DOHH2 (cell line): ENCODE measurements around the gene WDR12.

Experiments
- H3F3A ChIP-seq: fragments of 200-600 bp; sonication (generic), shearing (Covaris generic); 2 replicates; pipeline ENCODE4 v1.6.0; 2016; ENCODE audit warnings: antibody characterized with exemption, mild to moderate bottlenecking; ENCODE audit not compliant: control insufficient read depth, insufficient read depth
- H3K27ac ChIP-seq: fragments of 200-600 bp; sonication (generic); 2 replicates; pipeline ENCODE4 v1.5.1; 2014; ENCODE audit warnings: low read depth, mild to moderate bottlenecking, low read length, moderate library complexity
- H3K27me3 ChIP-seq: fragments of 200-600 bp; sonication (generic); 2 replicates; pipeline ENCODE4 v1.6.1; 2014; ENCODE audit warnings: mild to moderate bottlenecking, low read length, mixed read lengths; ENCODE audit not compliant: control insufficient read depth
- H3K36me3 ChIP-seq: fragments of 200-600 bp; sonication (generic); 2 replicates; pipeline ENCODE4 v1.6.1; 2014; ENCODE audit warnings: mild to moderate bottlenecking, low read length, moderate library complexity, mixed read lengths; ENCODE audit not compliant: control insufficient read depth
- H3K4me1 ChIP-seq: fragments of 200-600 bp; sonication (generic); 2 replicates; pipeline ENCODE4 v1.6.1; 2014; ENCODE audit warnings: mild to moderate bottlenecking, low read length, mixed read lengths; ENCODE audit not compliant: control insufficient read depth
- H3K4me2 ChIP-seq: fragments of 200-600 bp; sonication (generic); 2 replicates; pipeline ENCODE4 v1.6.0; 2014; ENCODE audit warnings: mild to moderate bottlenecking, low read length, moderate library complexity
- H3K4me3 ChIP-seq: fragments of 200-600 bp; sonication (generic); 2 replicates; pipeline ENCODE4 v1.5.1; 2014; ENCODE audit warnings: mild to moderate bottlenecking, low read length, mixed read lengths
- H3K79me2 ChIP-seq: fragments of 200-600 bp; sonication (generic); 2 replicates; pipeline ENCODE4 v1.6.1; 2014; ENCODE audit warnings: mild to moderate bottlenecking, low read length, mixed read lengths; ENCODE audit not compliant: control insufficient read depth
- H3K9me2 ChIP-seq: fragments of 200-600 bp; sonication (generic); replicated peaks from 2 replicates; pipeline ENCODE4 v1.6.1; 2014; ENCODE audit warnings: mild to moderate bottlenecking, low read length, mixed read lengths; ENCODE audit not compliant: control insufficient read depth
- H3K9me3 ChIP-seq: fragments of 200-600 bp; sonication (generic); 2 replicates; pipeline ENCODE4 v1.6.1; 2014; ENCODE audit warnings: antibody characterized with exemption, low read length, mixed read lengths; ENCODE audit not compliant: control insufficient read depth, insufficient read depth
- H4K20me1 ChIP-seq: fragments of 200-600 bp; sonication (generic); 2 replicates; pipeline ENCODE4 v1.6.0; 2014; ENCODE audit warnings: low read depth, mild to moderate bottlenecking, antibody characterized with exemption, low read length, moderate library complexity; ENCODE audit not compliant: control insufficient read depth, insufficient read depth
- EZH2phosphoT487 ChIP-seq: fragments of 200-600 bp; sonication (generic); IDR thresholded peaks from 2 replicates; pipeline ENCODE4 v1.6.1; 2017; ENCODE audit warnings: borderline replicate concordance, mild to moderate bottlenecking, antibody characterized with exemption, low read length, moderate library complexity, mixed read lengths
- TF ChIP-seq, protein P1 (sequence below): fragments of 200-600 bp; sonication (generic); IDR thresholded peaks from one replicate; pipeline ENCODE4 v1.5.1; 2014; ENCODE audit warnings: antibody characterized with exemption, mild to moderate bottlenecking, low read depth, low read length; ENCODE audit not compliant: poor library complexity, severe bottlenecking

Gene WDR12

GRCh38 chr2:202885190-202885589, 26.3 kb downstream of the WDR12 start:
- Histone ChIP-seq H3K36me3 (peaks cover 65% of the 10 kb centered on the region), H3K9me3 (no peaks in the 10 kb centered on the region), H3K4me1 (no peaks in the 10 kb centered on the region), H3K79me2 (no peaks in the 10 kb centered on the region), H3K4me2 (no peak overlapping the region), H3K27ac (no peak overlapping the region), H3K4me3 (no peak overlapping the region), H4K20me1 (no peaks in the 10 kb centered on the region), H3F3A (no peaks in the 10 kb centered on the region), H3K9me2 (no peaks in the 10 kb centered on the region), H3K27me3 (no peaks in the 10 kb centered on the region)
- TF ChIP-seq EZH2phosphoT487 = no peak
- TF ChIP-seq, protein P1, sequence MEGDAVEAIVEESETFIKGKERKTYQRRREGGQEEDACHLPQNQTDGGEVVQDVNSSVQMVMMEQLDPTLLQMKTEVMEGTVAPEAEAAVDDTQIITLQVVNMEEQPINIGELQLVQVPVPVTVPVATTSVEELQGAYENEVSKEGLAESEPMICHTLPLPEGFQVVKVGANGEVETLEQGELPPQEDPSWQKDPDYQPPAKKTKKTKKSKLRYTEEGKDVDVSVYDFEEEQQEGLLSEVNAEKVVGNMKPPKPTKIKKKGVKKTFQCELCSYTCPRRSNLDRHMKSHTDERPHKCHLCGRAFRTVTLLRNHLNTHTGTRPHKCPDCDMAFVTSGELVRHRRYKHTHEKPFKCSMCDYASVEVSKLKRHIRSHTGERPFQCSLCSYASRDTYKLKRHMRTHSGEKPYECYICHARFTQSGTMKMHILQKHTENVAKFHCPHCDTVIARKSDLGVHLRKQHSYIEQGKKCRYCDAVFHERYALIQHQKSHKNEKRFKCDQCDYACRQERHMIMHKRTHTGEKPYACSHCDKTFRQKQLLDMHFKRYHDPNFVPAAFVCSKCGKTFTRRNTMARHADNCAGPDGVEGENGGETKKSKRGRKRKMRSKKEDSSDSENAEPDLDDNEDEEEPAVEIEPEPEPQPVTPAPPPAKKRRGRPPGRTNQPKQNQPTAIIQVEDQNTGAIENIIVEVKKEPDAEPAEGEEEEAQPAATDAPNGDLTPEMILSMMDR = no peak

DNA sequence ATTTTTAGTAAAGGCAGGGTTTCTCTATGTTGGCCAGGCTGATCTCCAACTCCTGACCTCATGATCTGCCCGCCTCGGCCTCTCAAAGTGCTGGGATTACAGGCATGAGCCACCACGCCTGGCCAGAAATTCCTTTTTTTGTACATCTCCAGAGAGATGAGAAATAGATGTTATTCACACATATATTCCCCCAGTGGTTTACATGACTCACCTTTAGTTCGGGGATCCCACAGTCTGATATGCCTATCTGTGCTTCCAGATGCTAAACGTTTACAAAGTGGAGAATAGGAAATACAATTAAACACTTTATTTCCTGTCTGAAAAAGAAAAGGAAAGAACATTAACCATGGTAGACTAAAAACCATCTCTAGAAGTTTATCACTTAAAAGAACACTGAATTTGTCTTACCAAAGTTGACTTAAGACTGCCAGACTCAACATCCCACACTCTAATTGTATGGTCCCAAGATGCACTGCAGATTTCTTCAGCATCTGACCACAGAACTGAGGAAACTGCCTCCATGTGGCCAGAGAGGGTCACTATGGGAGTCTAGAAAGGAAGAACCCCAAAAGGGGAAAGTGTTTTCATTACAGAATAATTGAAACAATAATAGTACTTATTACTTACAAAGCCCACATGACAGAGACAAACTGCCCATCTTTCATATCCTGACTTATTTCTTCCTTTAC, 27.3 kb downstream of the WDR12 start:
- no peak overlapping the region for H3K4me2 ChIP-seq
- H3K9me3 ChIP-seq = no peaks in the 10 kb centered on the region
- H3K79me2 ChIP-seq = no peaks in the 10 kb centered on the region
- peaks cover 62% of the 10 kb centered on the region for H3K36me3 ChIP-seq
- no peaks in the 10 kb centered on the region for H3K27me3 ChIP-seq
- no peaks in the 10 kb centered on the region for H3K4me1 ChIP-seq
- H3F3A ChIP-seq = no peaks in the 10 kb centered on the region
- H3K9me2 ChIP-seq = no peaks in the 10 kb centered on the region
- no peaks in the 10 kb centered on the region for H4K20me1 ChIP-seq
- TF ChIP-seq EZH2phosphoT487 = no peak
- TF ChIP-seq, protein P1 = no peak
- no peak overlapping the region for H3K4me3 ChIP-seq
- H3K27ac ChIP-seq = no peak overlapping the region

GRCh38 chr2:202881570-202881969, 29.9 kb downstream of the WDR12 start:
- Histone ChIP-seq H3K79me2 (no peaks in the 10 kb centered on the region), H3K4me2 (no peak overlapping the region), H3K4me3 (no peak overlapping the region), H3K4me1 (no peaks in the 10 kb centered on the region), H4K20me1 (no peaks in the 10 kb centered on the region), H3F3A (peaks cover under 1% of the 10 kb centered on the region; the same call in 1 of the 2 replicates), H3K9me3 (no peaks in the 10 kb centered on the region), H3K27ac (no peak overlapping the region), H3K27me3 (no peaks in the 10 kb centered on the region), H3K9me2 (no peaks in the 10 kb centered on the region), H3K36me3 (peaks cover 50% of the 10 kb centered on the region)
- TF ChIP-seq EZH2phosphoT487 = no peak
- TF ChIP-seq, protein P1 = no peak
